SK-N-SH treated with all-trans-retinoic acid at 6 μM for 48 hours (cell line): ENCODE measurements around the gene ITPA.

Experiments used
- ATAC-seq: fragments of 200-7000 bp; cut with Tn5 transposase; 3 replicates; pipeline ENCODE4 v1.9.1; 2020; ENCODE audit warnings: mild to moderate bottlenecking, moderate library complexity
- ARNTL ChIP-seq: fragments of 450-650 bp; formaldehyde crosslinking; IDR thresholded peaks from 2 replicates; pipeline ENCODE4 v1.5.0; 2020; ENCODE audit warnings: low read depth, mild to moderate bottlenecking, moderate library complexity, borderline replicate concordance
- BACH2 ChIP-seq: fragments of 250-450 bp; sonication (Bioruptor Pico); IDR thresholded peaks from 2 replicates; pipeline ENCODE4 v1.9.0; 2021; ENCODE audit warnings: mild to moderate bottlenecking, borderline replicate concordance
- CSDC2 ChIP-seq: fragments of 250-450 bp; sonication (Bioruptor Pico); IDR thresholded peaks from 2 replicates; pipeline ENCODE4 v1.5.0; 2020; ENCODE audit warnings: mild to moderate bottlenecking, moderate library complexity
- ESRRG ChIP-seq: fragments of 250-450 bp; sonication (Bioruptor Pico); IDR thresholded peaks from 2 replicates; pipeline ENCODE4 v1.6.1; 2021; ENCODE audit warnings: mild to moderate bottlenecking
- ISL1 ChIP-seq: fragments of 250-450 bp; sonication (Bioruptor Pico); IDR thresholded peaks from 2 replicates; pipeline ENCODE4 v2.1.2; 2022; ENCODE audit warnings: mild to moderate bottlenecking, moderate library complexity
- OSR1 ChIP-seq: fragments of 250-450 bp; sonication (Bioruptor Pico); IDR thresholded peaks from 2 replicates; pipeline ENCODE4 v1.8.0; 2022; ENCODE audit warnings: moderate library complexity, mild to moderate bottlenecking, inconsistent platforms
- PATZ1 ChIP-seq: fragments of 250-450 bp; sonication (Bioruptor Pico); IDR thresholded peaks from 2 replicates; pipeline ENCODE4 v1.8.0; 2020; ENCODE audit warnings: mild to moderate bottlenecking, moderate library complexity, borderline replicate concordance
- PPARA ChIP-seq: fragments of 250-450 bp; sonication (Bioruptor Pico); IDR thresholded peaks from 2 replicates; pipeline ENCODE4 v1.5.0; 2020; ENCODE audit warnings: mild to moderate bottlenecking, borderline replicate concordance
- RARB ChIP-seq: fragments of 250-450 bp; sonication (Bioruptor Pico); IDR thresholded peaks from 2 replicates; pipeline ENCODE4 v1.8.0; 2021; ENCODE audit warnings: mild to moderate bottlenecking, moderate library complexity
- SNAI2 ChIP-seq: fragments of 250-450 bp; sonication (Bioruptor Pico); IDR thresholded peaks from 2 replicates; pipeline ENCODE4 v1.5.0; 2020; ENCODE audit warnings: mild to moderate bottlenecking, moderate library complexity
- TOX ChIP-seq: fragments of 250-450 bp; sonication (Bioruptor Pico); IDR thresholded peaks from 2 replicates; pipeline ENCODE4 v1.8.0; 2021; ENCODE audit warnings: mild to moderate bottlenecking, moderate library complexity, borderline replicate concordance
- ZC3H10 ChIP-seq: fragments of 250-450 bp; sonication (Bioruptor Pico); IDR thresholded peaks from 2 replicates; pipeline ENCODE4 v1.5.1; 2021; ENCODE audit warnings: mild to moderate bottlenecking, moderate library complexity
- ZFP3 ChIP-seq: fragments of 250-450 bp; sonication (Bioruptor Pico); IDR thresholded peaks from 2 replicates; pipeline ENCODE4 v1.5.0; 2020; ENCODE audit warnings: mild to moderate bottlenecking, moderate library complexity
- ZFP30 ChIP-seq: fragments of 450-650 bp; formaldehyde crosslinking; IDR thresholded peaks from 2 replicates; pipeline ENCODE4 v1.5.0; 2022; ENCODE audit warnings: mild to moderate bottlenecking, moderate library complexity
- ZNF565 ChIP-seq: fragments of 450-650 bp; formaldehyde crosslinking; conservative IDR thresholded peaks from 2 replicates; pipeline ENCODE4 v1.5.0; 2020; ENCODE audit warnings: low read depth, mild to moderate bottlenecking, moderate library complexity
- ZNF70 ChIP-seq: fragments of 450-650 bp; formaldehyde crosslinking; IDR thresholded peaks from 2 replicates; pipeline ENCODE4 v1.5.0; 2020; ENCODE audit warnings: mild to moderate bottlenecking, moderate library complexity
- ZNF8 ChIP-seq: fragments of 450-650 bp; formaldehyde crosslinking; IDR thresholded peaks from 2 replicates; pipeline ENCODE4 v1.5.0; 2020; ENCODE audit warnings: mild to moderate bottlenecking, moderate library complexity
- TF ChIP-seq, protein P1 (sequence below): fragments of 250-450 bp; sonication (Bioruptor Pico); IDR thresholded peaks from 2 replicates; pipeline ENCODE4 v1.5.0; 2020; ENCODE audit warnings: mild to moderate bottlenecking, moderate library complexity
- TF ChIP-seq, protein P2 (sequence below): fragments of 250-450 bp; sonication (Bioruptor Pico); IDR thresholded peaks from 2 replicates; pipeline ENCODE4 v1.5.1; 2021; ENCODE audit warnings: mild to moderate bottlenecking, moderate library complexity

ITPA gene

GRCh38 chr20:3238616-3239025 lies 29.3 kb downstream of the ITPA start:
- ATAC-seq: peak; percentile 48
- TF ChIP-seq, protein P1, sequence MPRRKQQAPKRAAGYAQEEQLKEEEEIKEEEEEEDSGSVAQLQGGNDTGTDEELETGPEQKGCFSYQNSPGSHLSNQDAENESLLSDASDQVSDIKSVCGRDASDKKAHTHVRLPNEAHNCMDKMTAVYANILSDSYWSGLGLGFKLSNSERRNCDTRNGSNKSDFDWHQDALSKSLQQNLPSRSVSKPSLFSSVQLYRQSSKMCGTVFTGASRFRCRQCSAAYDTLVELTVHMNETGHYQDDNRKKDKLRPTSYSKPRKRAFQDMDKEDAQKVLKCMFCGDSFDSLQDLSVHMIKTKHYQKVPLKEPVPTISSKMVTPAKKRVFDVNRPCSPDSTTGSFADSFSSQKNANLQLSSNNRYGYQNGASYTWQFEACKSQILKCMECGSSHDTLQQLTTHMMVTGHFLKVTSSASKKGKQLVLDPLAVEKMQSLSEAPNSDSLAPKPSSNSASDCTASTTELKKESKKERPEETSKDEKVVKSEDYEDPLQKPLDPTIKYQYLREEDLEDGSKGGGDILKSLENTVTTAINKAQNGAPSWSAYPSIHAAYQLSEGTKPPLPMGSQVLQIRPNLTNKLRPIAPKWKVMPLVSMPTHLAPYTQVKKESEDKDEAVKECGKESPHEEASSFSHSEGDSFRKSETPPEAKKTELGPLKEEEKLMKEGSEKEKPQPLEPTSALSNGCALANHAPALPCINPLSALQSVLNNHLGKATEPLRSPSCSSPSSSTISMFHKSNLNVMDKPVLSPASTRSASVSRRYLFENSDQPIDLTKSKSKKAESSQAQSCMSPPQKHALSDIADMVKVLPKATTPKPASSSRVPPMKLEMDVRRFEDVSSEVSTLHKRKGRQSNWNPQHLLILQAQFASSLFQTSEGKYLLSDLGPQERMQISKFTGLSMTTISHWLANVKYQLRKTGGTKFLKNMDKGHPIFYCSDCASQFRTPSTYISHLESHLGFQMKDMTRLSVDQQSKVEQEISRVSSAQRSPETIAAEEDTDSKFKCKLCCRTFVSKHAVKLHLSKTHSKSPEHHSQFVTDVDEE: no peak
- no peak for TF ChIP-seq ZC3H10 (CRISPR knock-in tag)
- TF ChIP-seq RARB: no peak
- no peak for TF ChIP-seq TOX (CRISPR knock-in tag)
- no peak for TF ChIP-seq CSDC2 (CRISPR knock-in tag)
- TF ChIP-seq OSR1 (CRISPR knock-in tag): no peak
- TF ChIP-seq, protein P2, sequence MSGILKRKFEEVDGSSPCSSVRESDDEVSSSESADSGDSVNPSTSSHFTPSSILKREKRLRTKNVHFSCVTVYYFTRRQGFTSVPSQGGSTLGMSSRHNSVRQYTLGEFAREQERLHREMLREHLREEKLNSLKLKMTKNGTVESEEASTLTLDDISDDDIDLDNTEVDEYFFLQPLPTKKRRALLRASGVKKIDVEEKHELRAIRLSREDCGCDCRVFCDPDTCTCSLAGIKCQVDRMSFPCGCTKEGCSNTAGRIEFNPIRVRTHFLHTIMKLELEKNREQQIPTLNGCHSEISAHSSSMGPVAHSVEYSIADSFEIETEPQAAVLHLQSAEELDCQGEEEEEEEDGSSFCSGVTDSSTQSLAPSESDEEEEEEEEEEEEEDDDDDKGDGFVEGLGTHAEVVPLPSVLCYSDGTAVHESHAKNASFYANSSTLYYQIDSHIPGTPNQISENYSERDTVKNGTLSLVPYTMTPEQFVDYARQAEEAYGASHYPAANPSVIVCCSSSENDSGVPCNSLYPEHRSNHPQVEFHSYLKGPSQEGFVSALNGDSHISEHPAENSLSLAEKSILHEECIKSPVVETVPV (CRISPR knock-in tag): no peak
- TF ChIP-seq SNAI2 (CRISPR knock-in tag): no peak
- TF ChIP-seq PPARA (CRISPR knock-in tag): no peak
- TF ChIP-seq PATZ1: no peak
- no peak for TF ChIP-seq ESRRG (CRISPR knock-in tag)
- TF ChIP-seq ARNTL (CRISPR knock-in tag): no peak
- no peak for TF ChIP-seq ISL1 (CRISPR knock-in tag)
- no peak for TF ChIP-seq ZFP3 (CRISPR knock-in tag)
- no peak for TF ChIP-seq ZFP30 (CRISPR knock-in tag)
- TF ChIP-seq ZNF8 (CRISPR knock-in tag): no peak
- TF ChIP-seq ZNF70: no peak
- TF ChIP-seq ZNF565 (CRISPR knock-in tag): no peak

DNA sequence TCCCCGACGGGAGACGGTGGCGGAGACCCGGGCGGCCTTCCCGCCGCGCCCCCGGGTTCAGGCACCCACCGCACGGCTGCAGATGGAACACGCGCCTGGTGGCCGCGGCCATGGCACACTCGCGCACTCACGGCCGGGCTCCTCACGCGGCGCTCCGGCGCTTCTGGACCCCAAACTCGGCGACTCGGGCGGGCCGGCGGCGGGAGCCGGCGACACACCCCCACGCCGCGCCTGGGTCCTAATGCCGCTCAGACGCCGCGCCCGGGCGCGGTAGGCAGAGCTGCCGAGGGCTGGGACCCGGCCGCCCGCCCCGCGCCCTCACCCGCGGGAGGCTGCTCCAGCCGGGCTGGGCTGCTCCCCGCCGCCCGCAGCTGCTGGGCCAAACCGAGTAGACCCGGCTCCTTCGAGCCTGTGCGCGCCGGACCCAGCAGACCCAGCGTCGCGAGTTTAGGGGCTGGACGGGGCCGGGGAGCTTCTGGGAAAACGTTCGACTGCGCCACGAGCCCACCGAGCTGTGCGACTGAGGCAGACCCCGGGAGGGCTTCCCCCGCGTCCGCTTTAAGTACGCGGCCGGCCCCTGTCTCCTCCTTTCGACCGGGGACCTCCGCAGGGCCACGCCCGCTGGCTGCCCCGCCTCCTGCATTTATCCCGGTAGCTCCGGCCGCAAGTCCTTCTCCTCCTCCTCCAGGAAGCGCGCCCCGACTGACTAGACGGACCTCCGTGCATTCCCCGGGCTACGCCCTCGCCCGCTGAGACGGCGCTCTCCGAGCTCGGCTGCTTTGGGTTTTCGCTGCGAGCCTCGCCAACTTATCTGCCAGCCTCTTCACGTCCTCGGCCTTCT lies 29.9 kb downstream of the ITPA start, which contains the start of gene SLC4A11:
Gene SLC4A11 (minus strand): TSS at position 165 of the 841 bp plus-strand sequence. CDS start 53 bp downstream, at position 112.
- TF ChIP-seq ARNTL (CRISPR knock-in tag) (no peak), BACH2 (no peak), PATZ1 (no peak), RARB (no peak)
- peak; percentile 71 for ATAC-seq

DNA sequence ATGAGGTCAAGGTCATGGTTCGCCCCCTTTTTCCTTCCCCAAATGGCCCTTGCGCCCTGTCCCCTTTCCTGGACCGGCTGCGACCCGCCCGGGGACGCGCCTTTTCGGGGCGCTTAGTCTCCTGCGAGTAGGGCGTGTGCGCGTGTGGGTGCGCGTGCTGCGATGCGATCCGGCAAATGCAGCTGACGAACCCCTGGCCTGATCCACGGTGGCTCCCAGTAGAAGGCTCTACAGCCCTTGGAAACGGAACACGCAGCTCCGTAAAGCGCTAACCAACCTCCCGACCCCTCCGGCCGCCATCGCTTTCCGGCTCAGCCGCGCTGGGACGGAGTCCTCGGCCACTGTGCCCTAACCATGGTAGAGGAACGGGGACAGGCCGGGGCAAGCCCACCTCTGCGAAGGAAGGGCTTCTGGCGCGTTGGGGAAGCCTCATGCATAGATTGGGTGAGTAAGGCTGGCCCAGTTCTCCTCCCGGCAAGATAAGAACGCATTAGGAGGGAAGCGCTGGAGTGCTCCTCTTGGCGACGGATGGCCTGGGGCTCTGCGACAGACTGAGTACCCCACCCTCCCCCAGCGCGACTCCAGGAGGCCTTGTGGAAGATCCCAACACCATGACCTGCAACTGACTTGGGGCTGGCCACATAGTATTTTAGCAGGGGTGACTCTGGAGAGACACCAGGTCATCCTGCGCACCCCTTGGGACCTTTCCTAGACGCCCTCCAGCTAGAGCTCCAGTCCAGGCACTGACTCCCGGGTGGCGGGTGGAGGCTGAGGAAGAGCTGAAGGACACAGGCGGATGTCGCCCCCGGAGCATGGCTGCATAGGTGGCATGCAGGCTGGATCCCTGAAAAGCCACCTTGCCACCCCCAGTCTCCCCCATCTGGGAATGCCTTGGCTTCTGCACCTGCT lies 30.8 kb downstream of the ITPA start:
- no peak for TF ChIP-seq SNAI2 (CRISPR knock-in tag)
- no peak for TF ChIP-seq BACH2
- no peak for TF ChIP-seq OSR1 (CRISPR knock-in tag)
- TF ChIP-seq, all 23 proteins: peak for 0
- no peak for ATAC-seq
